Ramos (cell line): ENCODE results near the gene FARS2.
"Not testable (repeated sequence)": the region's sequence is repeated elsewhere in the genome, so short reads cannot be mapped to it uniquely, and the experiment has no call there.

Experiments used
- in situ Hi-C: fragments of 300-500 bp; cut with MboI; formaldehyde crosslinking; loops from one replicate; pipeline ENCODE4 v1.14.3; 2022; ENCODE audit warnings: low sequenced_read_pairs; ENCODE audit not compliant: unreplicated experiment

Gene FARS2

DNA sequence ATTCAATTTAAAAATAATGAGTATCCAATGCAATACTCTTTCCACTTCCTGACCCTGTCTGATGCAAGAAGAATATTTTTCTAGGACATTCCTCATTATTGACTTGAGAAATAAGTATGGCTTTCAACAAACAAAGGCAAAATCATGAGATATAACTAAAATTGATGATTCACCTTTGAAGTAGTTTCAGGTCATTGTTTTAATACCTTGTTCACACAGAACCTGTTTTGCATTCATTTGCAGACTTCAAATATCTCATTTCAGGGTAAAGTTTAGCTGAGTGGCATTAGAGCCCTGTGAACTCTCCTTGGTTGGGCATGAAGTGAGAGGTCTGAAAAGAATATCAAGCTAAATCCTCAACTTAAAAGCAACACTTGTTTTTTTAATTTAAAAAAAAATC lies 436.2 kb downstream of the FARS2 start:
- in situ Hi-C loops: no loop called here

- in situ Hi-C loops: no loop called here
Measured at GRCh38 chr6:5698318-5698717, 437.0 kb downstream of the FARS2 start.

GRCh38 chr6:5699064-5699463 lies 437.8 kb downstream of the FARS2 start:
- in situ Hi-C loops: not testable (repeated sequence)

DNA sequence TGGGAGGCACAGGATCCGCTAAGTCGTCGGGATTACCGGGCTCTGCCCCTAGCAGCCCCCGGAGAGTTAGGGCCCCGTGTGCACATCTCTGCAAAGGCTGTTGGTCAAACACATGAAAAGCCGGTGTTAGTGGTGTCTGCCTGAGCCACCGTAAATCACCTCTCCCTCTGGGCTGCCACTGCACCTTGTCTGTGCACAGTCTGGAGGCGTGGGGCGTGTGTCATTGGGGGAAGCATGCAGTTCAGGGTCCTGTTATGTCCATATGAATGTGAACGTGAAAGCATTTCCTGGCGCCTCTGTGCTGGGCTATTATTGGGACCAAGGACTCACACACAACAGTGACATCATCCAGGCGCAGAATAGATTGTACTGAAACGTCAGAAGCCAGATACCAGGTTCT lies 439.9 kb downstream of the FARS2 start:
- in situ Hi-C loops: no loop called here

DNA sequence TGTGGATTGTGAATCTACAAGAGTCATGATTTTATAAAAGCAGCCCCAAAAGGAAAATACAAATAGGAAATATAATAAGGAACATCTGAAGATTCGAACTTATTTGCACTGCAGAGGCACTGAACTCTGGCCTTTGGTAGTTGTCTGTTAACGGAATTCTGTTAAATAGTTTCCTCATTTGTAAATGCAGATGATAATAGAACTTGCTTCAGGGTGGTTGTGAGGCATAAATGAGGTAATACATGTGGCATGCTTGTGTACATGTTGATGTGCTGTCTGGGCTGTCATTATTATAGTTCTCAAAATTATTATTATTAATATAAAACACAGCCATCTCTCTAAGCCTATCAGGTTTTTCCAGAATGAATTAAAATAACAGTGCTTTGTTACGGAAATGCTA lies 443.4 kb downstream of the FARS2 start:
- in situ Hi-C loops: no loop called here

DNA sequence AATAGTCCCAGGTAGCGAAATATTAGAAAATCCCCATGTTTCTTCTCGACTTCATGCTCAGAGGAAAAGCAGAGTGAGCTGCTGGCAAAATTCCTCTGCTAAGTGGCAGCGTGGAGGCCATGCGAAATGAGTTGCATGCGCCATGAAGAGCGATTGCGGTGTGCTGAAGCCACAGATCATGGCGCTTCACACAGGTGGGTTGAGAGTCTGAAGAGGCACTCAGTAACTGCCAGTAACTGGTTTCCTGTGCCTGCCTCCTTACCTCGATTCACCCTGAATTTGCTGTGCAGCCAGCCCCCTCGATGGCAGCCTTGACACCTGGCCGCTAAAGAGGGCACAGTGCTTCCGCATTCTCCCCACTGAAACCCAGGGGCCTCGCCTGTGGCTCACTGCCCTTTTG lies 443.9 kb downstream of the FARS2 start:
- in situ Hi-C loops: no loop called here

GRCh38 chr6:5706124-5707033 lies 445.1 kb downstream of the FARS2 start:
- in situ Hi-C loops: no loop called here

- in situ Hi-C loops: no loop called here
Measured at GRCh38 chr6:5707281-5708045, 446.1 kb downstream of the FARS2 start.

DNA sequence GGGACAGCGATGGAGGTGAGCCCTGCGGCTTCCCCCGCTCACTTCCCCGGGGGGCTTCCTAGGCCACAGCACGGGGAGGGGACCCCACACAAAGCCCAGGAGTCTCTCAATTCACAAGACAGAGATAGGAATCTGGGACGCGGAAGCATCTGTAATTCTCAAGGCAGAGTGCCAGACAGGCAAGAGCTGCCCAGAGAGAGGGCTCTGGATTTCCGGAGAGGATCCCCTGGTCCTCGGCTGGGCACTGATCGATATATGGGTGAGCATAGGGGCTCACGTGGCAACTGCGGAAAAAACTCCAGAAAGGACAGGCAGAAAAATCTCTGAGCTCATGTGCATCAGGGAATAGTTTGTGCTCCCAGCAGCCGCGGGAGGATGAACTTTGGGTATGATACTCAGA lies 449.2 kb downstream of the FARS2 start:
- in situ Hi-C loops: no loop called here

- in situ Hi-C loops: no loop called here
Measured at GRCh38 chr6:5710936-5711335, 449.6 kb downstream of the FARS2 start.

DNA sequence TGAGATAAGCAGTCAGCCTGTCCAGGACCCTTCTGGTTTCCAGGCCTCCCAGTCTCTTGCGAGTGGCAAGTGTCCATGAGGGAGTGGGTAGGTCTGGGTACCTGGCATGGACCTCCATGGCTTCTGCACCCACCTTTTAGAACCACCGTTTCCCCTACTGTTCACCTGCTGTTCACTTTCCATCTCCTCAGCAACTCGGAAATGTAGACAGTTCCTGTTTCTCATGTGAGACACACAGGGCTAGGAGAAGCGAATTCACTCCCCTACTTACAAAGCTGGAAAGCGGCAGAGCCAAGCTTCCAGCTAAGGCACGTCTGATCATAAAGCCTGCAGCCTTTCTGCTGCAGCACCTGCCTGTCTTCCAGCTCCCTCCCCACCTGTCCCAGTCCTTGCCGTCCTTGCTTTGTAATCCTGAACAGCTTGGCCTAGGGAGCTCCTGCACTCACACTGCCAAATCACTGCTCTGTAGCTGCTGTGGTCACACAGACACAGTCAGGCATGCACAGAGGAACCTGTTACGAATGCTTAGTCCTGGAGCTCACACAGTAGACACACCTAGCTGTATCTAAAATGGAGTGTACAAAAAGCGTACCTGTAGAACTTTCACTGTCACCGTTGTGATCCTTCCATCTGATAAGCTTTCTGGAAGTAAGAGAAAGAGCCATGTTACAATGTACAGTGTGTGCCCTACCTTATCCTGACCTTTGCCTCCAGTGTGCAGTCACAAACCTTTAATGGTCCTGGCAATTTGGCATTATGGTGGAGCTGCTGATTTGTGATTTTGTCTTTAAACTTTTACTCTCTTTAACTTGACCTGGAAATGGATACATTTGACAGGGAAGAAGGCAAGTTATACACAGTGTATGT lies 451.3 kb downstream of the FARS2 start:
- in situ Hi-C loops: no loop called here

- in situ Hi-C loops: no loop called here
Measured at GRCh38 chr6:5713519-5713918, 452.2 kb downstream of the FARS2 start.

- in situ Hi-C loops: no loop called here
Measured at GRCh38 chr6:5718231-5718947, 457.1 kb downstream of the FARS2 start.

- in situ Hi-C loops: no loop called here
Measured at GRCh38 chr6:5723841-5724691, 462.8 kb downstream of the FARS2 start.

GRCh38 chr6:5724911-5725310 lies 463.6 kb downstream of the FARS2 start:
- in situ Hi-C loops: no loop called here

- in situ Hi-C loops: no loop called here
Measured at GRCh38 chr6:5726976-5727718, 465.8 kb downstream of the FARS2 start.

DNA sequence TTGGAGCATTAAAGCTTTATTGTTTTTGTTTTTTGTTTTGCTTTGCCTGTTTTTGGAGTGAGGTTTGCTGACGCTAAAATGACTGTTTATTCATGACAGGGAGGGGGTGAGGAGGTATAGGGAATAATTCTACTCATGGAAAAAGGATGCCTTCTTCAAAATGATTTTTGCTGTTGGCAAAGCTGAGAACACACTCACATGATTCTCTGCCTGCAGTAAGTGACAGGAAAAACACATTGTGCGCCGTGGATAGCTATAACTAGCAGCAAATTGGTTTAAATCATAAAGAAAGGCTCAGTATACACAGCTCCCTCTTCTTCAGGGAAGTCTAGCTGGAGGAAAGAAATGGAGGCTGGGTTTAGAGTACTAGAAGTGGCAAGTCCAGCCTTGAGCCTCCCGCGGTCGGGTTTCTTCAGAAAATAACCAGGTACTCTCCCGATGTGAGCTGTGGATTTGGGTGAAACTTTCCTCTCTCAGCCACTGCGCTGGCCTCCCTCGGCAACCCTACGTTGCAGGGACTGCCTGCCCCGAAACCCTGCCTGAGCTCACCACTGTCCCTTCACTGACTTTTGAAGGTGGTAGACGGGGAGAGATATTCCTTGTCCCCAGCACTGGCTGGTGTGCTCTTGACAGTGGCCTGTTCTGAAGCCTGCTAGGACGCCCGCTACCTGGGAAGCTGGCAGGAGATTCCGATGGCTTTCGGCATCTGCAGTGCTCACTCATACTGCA lies 467.2 kb downstream of the FARS2 start:
- in situ Hi-C loops: no loop called here

GRCh38 chr6:5729080-5729434 lies 467.7 kb downstream of the FARS2 start:
- in situ Hi-C loops: no loop called here
